ENCODE measurements around the gene ZNF296. TPM values are rescaled to one million over a fixed set of nuclear protein-coding genes. Genes with fewer than 3 reads are reported as not detected.

Gene ZNF296
- total RNA-seq, 1 donor from 2014 or later: 5.8 TPM

- H3K4me3 Mint-ChIP-seq (ENCODE audit: low read depth): no peak overlapping the region
- intact Hi-C loops (cut with micrococcal nuclease): no loop called here
- no peaks in the 10 kb centered on the region for H3K36me3 Mint-ChIP-seq (ENCODE audit: low read depth)
- H3K27ac Mint-ChIP-seq: no peak overlapping the region
- peaks cover 29% of the 10 kb centered on the region for H3K4me1 Mint-ChIP-seq (ENCODE audit: low read depth)
- H3K9me3 Mint-ChIP-seq: no peaks in the 10 kb centered on the region
- no peaks in the 10 kb centered on the region for H3K27me3 Mint-ChIP-seq (ENCODE audit: low read depth)
- no peak for DNase-seq (ENCODE audit: low spot score)
Measured at GRCh38 chr19:45099467-45100191, 23.4 kb upstream of the ZNF296 start.

GRCh38 chr19:45098521-45099466, 22.5 kb upstream of the ZNF296 start:
- DNase-seq (ENCODE audit: low spot score): no peak
- no peaks in the 10 kb centered on the region for H3K27me3 Mint-ChIP-seq (ENCODE audit: low read depth)
- no peaks in the 10 kb centered on the region for H3K9me3 Mint-ChIP-seq
- H3K27ac Mint-ChIP-seq: no peak overlapping the region
- H3K36me3 Mint-ChIP-seq (ENCODE audit: low read depth): peaks cover 4% of the 10 kb centered on the region
- H3K4me1 Mint-ChIP-seq (ENCODE audit: low read depth): peaks cover 27% of the 10 kb centered on the region
- intact Hi-C loops (cut with micrococcal nuclease): no loop called here
- H3K4me3 Mint-ChIP-seq (ENCODE audit: low read depth): no peak overlapping the region

- Mint-ChIP-seq H3K4me3 (ENCODE audit: low read depth) (no peak overlapping the region), H3K27ac (no peak overlapping the region), H3K36me3 (ENCODE audit: low read depth) (peaks cover 7% of the 10 kb centered on the region), H3K27me3 (ENCODE audit: low read depth) (no peaks in the 10 kb centered on the region), H3K9me3 (no peaks in the 10 kb centered on the region), H3K4me1 (ENCODE audit: low read depth) (peaks cover 31% of the 10 kb centered on the region)
- intact Hi-C loops (cut with micrococcal nuclease): no loop called here
- DNase-seq (ENCODE audit: low spot score): no peak
Measured at GRCh38 chr19:45097776-45098520, 21.7 kb upstream of the ZNF296 start.

DNA sequence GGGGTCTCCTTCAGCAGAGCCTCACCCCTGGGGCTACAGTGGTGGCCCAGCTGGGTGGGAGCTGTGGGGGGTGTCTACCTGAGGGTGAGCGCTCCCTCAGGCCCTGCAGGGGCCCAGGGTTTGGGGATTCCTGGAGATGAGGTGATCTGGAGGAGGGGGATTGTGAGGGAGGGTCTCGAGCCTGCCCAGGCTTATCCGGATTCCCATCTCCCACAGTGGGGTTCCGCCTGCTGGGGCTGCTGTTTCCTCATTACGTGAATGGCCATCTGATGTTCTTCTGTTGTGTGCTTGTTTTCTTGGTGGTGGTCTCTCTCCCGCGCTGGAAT, 21.1 kb upstream of the ZNF296 start:
- Mint-ChIP-seq H3K27ac (no peak overlapping the region), H3K4me1 (ENCODE audit: low read depth) (peaks cover 31% of the 10 kb centered on the region), H3K27me3 (ENCODE audit: low read depth) (no peaks in the 10 kb centered on the region), H3K36me3 (ENCODE audit: low read depth) (peaks cover 7% of the 10 kb centered on the region), H3K4me3 (ENCODE audit: low read depth) (no peak overlapping the region), H3K9me3 (no peaks in the 10 kb centered on the region)
- no peak for DNase-seq (ENCODE audit: low spot score)
- intact Hi-C loops (cut with micrococcal nuclease): no loop called here

DNA sequence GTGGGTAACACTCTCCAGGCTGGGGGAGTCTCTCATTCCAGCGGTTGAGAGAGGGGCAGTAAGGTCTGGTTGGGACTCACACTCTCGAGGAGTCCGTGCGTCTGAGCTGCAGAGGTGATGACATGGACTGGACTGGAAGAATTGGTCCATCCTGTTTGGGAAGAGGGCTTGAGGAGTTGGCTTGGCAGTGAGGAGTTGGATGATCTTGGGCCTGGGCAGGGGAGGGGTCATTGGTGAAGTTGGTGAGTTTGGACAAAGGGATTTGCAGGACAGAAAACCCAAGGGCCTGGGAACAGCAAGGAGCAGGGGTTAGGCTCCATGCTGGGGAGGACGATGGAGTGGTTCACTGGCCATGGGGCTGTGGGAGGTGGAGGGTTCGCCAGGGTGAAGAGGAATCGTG, 20.4 kb upstream of the ZNF296 start:
- no peak overlapping the region for H3K27ac Mint-ChIP-seq
- H3K9me3 Mint-ChIP-seq: no peaks in the 10 kb centered on the region
- peaks cover 11% of the 10 kb centered on the region for H3K36me3 Mint-ChIP-seq (ENCODE audit: low read depth)
- no peaks in the 10 kb centered on the region for H3K27me3 Mint-ChIP-seq (ENCODE audit: low read depth)
- H3K4me1 Mint-ChIP-seq (ENCODE audit: low read depth): peaks cover 34% of the 10 kb centered on the region
- no peak for DNase-seq (ENCODE audit: low spot score)
- intact Hi-C loops (cut with micrococcal nuclease): no loop called here
- no peak overlapping the region for H3K4me3 Mint-ChIP-seq (ENCODE audit: low read depth)

DNA sequence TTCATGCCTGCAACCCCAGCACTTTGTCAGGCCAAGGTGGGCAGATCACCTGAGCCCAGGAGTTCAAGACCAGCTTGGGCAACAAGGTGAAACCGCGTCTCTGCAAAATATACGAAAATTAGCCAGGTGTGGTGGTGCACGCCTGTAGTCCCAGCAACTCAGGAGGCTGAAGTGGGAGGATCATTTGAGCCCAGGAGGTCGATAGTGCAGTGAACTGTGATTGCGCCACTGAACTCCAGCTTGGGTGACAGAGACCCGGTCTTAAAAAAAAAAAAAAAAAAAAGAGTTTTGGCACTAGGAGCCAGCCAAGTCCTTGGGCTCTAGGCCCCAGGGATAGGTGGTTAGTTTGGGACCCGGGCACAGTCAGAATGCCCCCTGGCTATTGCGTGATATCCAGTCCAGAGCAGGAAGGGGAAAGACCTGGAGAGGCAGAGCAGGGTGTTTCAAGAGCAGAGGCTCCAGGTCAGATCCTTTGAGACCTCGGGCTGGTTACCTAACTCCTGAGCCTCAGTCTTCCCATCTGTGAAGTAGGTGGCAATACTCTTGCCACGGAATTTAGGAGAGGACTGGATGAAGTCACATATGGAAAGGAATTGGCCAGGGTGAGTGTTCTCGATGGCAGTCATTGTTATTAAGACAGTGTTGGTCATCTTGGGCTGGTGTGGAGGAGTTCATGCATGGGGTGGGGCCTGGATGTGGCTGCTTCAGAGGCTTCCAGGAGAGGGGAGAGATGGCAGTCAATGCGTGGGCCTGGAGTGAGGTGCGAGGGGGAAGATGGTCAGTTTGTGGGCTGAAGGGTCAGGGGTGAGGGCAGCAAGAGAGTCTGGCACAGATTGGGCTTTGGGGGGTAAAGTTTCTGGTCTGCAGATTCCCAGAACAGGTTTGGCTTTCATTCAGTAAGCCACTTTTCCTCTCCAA, 19.5 kb upstream of the ZNF296 start:
- DNase-seq (ENCODE audit: low spot score): no peak
- no peak overlapping the region for H3K27ac Mint-ChIP-seq
- no peaks in the 10 kb centered on the region for H3K9me3 Mint-ChIP-seq
- peaks cover 18% of the 10 kb centered on the region for H3K36me3 Mint-ChIP-seq (ENCODE audit: low read depth)
- intact Hi-C loops (cut with micrococcal nuclease): no loop called here
- H3K27me3 Mint-ChIP-seq (ENCODE audit: low read depth): no peaks in the 10 kb centered on the region
- peaks cover 39% of the 10 kb centered on the region for H3K4me1 Mint-ChIP-seq (ENCODE audit: low read depth)
- no peak overlapping the region for H3K4me3 Mint-ChIP-seq (ENCODE audit: low read depth)

DNA sequence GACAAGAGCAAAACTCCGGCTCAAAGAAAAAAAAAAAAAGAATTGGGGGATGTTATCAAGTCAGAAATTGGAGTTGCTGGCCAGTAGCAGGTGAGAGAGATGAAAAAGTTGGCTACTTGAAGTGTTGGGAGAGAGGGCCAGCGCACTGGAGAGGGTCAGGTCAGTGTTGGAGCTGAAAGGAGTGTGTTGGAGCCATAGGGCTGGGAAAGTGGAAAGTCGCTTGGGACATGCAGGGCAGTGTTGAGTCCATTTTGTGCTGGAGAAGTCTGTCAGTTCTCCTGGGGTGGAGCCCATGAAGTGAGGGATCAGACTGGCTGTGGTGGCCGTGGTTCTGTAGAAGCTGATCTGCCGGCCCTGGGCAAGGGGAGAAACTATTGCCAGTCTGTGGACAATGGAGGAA, 18.4 kb upstream of the ZNF296 start:
- H3K4me1 Mint-ChIP-seq (ENCODE audit: low read depth): peaks cover 39% of the 10 kb centered on the region
- no peaks in the 10 kb centered on the region for H3K27me3 Mint-ChIP-seq (ENCODE audit: low read depth)
- peak overlapping the region; percentile 22 for H3K4me3 Mint-ChIP-seq (ENCODE audit: low read depth)
- intact Hi-C loops (cut with micrococcal nuclease): loop anchor here (5.0 kb wide), 2 partner anchors 313 to 373 kb away; partner anchors contain the start of genes FOSB, POLR1G and PPP1R13L
- H3K36me3 Mint-ChIP-seq (ENCODE audit: low read depth): peaks cover 27% of the 10 kb centered on the region
- H3K9me3 Mint-ChIP-seq: no peaks in the 10 kb centered on the region
- no peak for DNase-seq (ENCODE audit: low spot score)
- no peak overlapping the region for H3K27ac Mint-ChIP-seq

DNA sequence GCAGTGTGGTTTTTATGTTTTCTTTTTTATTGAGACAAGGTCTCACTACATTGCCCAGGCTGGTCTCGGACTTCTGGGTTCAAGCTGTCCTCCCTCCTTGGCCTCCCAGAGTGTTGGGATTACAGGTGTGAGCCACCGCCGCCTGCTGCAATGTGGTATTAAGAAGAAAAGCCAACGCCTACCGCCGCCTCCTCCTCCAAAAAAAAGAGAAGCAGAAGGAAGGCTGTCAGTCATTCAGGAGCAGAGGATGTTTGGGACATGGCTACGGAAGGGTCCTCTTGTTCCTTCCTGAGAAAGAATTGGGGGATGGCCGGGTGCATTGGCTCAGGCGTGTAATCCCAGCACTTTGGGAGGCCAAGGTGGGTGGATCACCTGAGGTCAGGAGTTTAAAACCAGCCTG, 17.9 kb upstream of the ZNF296 start:
- H3K27me3 Mint-ChIP-seq (ENCODE audit: low read depth): no peaks in the 10 kb centered on the region
- H3K36me3 Mint-ChIP-seq (ENCODE audit: low read depth): peaks cover 31% of the 10 kb centered on the region
- intact Hi-C loops (cut with micrococcal nuclease): loop anchor here (5.0 kb wide), 2 partner anchors 313 to 373 kb away; partner anchors contain the start of genes FOSB, POLR1G and PPP1R13L
- DNase-seq (ENCODE audit: low spot score): no peak
- no peak overlapping the region for H3K27ac Mint-ChIP-seq
- H3K4me1 Mint-ChIP-seq (ENCODE audit: low read depth): peaks cover 39% of the 10 kb centered on the region
- peak overlapping the region; percentile 86 for H3K4me3 Mint-ChIP-seq (ENCODE audit: low read depth)
- no peaks in the 10 kb centered on the region for H3K9me3 Mint-ChIP-seq

DNA sequence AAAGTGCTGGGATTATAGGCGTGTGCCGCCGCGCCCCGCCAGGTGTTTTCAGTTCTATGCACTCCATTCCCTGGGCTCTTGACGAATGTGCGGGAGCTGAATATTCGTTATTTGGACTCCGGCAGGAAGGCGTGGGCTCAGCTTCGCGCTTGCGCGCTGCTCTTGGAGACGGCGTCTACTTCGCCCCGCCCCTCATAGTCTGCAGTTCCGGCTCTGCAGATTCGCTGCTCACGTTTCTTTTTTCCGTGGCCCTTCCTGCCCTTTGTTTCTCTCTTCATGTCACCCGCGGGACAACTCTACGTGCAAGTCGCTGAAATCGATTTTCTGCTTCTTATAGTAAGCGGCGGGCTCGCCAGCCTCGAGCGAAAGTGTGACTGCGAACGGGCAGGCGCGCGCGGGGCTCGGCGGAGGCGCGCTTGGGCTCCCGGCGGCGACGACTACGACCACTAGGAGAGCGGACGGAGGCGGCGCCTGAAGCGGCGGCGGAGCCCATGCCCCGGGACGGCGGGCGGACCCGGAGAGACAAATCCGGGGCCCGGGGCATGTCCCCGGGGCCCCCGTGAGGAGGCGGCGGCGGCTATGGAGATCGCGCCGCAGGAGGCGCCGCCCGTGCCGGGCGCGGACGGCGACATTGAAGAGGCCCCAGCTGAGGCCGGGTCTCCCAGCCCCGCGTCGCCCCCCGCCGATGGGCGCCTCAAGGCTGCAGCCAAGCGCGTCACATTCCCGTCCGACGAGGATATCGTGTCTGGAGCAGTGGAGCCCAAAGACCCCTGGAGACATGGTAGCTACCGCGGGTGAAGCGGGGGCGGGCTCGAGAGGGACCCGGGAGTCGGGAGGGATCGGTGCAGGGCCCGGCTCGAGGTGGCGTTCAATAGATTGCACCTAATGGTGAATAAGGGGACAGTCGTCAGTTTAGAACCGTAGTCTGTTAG, 16.7 kb upstream of the ZNF296 start, which contains the start of gene PPP1R37:
PPP1R37 (plus strand) TSS at position 433 of the 932 bp plus-strand sequence; CDS start at position 580, 147 bp downstream.
- intact Hi-C loops (cut with micrococcal nuclease): loop anchor here (1.0 to 5.0 kb wide), 4 partner anchors 86 to 374 kb away; partner anchors contain the start of genes BLOC1S3, FOSB, POLR1G and PPP1R13L
- DNase-seq (ENCODE audit: low spot score): peak; percentile 91
- Mint-ChIP-seq H3K4me1 (ENCODE audit: low read depth) (peaks cover 38% of the 10 kb centered on the region), H3K4me3 (ENCODE audit: low read depth) (peak within 1 kb of the TSS; percentile 86), H3K9me3 (no peaks in the 10 kb centered on the region), H3K36me3 (ENCODE audit: low read depth) (peaks cover 42% of the 10 kb centered on the region), H3K27me3 (ENCODE audit: low read depth) (no peaks in the 10 kb centered on the region), H3K27ac (peak within 1 kb of the TSS; percentile 97)

DNA sequence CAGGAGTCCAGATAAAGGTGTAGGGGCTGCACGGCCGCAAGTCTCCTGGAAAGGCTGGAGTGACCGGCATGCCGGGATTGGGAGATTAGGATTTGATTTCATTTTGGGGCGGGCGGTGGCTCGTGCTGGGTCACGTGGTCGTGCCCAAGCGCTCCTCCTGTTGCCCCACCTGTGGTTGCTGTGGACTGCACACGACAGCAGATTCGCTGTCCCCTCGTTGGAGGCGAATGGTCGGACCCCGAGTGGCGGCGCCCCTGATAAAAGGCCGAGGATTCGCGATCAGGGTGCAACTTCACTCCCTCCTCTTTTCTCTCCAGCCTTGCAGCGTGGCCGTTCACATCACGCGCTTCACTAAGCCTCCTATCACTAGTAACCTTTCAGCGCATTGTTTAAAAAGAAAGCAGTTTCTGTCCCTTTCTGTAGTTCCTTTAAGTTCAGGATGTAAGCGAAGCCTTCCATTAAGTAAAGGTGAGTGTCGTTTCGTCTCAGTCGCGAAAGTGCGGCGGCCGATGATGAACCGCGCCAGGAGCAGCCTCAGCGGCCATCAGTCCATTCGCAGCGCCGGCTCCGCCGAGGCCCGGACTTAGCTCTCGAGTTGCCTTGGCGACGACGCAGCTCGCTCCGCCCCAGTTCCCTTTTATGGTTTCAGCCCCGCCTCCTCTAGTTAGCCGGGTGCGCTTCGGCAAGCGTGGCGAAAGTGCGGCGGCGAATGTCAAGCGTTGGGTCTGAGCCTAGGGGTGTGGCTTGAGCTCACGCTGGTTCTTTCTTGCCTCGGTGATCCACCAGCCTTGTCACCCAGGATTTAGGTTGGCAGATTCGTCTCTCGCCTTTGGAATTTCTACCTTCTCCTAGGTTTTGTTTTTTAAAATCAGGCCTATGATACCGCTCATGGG, 15.0 kb upstream of the ZNF296 start:
- DNase-seq (ENCODE audit: low spot score): peak; percentile 96
- intact Hi-C loops (cut with micrococcal nuclease): loop anchor here (1.0 to 5.0 kb wide), 3 partner anchors 12 to 376 kb away; partner anchors contain the start of genes FOSB, GEMIN7, POLR1G and PPP1R13L
- H3K4me3 Mint-ChIP-seq (ENCODE audit: low read depth): peak overlapping the region; percentile 86
- H3K27ac Mint-ChIP-seq: peak overlapping the region; percentile 97
- no peaks in the 10 kb centered on the region for H3K9me3 Mint-ChIP-seq
- peaks cover 54% of the 10 kb centered on the region for H3K36me3 Mint-ChIP-seq (ENCODE audit: low read depth)
- no peaks in the 10 kb centered on the region for H3K27me3 Mint-ChIP-seq (ENCODE audit: low read depth)
- H3K4me1 Mint-ChIP-seq (ENCODE audit: low read depth): peaks cover 37% of the 10 kb centered on the region
